Esophagus squamous epithelium (tissue), 4 donors: ENCODE data around the gene UBC.

Experiments
- CTCF ChIP-seq, 6 experiments: fragments of 450-650 bp in 4 of 6; fragments of 200-600 bp in 2 of 6; sonication (generic) in 2 of 6; IDR thresholded peaks; one replicate each; pipeline ENCODE4 v1.5.1; 2016 to 2019; ENCODE audit warnings: antibody characterized with exemption in 6 of 6, mild to moderate bottlenecking in 4 of 6, moderate library complexity in 4 of 6
- POLR2A ChIP-seq, 4 donors: fragments of 450-650 bp; IDR thresholded peaks; one replicate each; pipeline ENCODE4 v1.6.1; 2017; ENCODE audit warnings: antibody characterized with exemption in 4 of 4, mild to moderate bottlenecking in 4 of 4, moderate library complexity in 3 of 4

GRCh38 chr12:124938108-124938507, 23.7 kb upstream of the UBC start:
- TF ChIP-seq CTCF (IDR thresholded peaks at IDR 0.05), result no peak
- no peak for TF ChIP-seq POLR2A (IDR thresholded peaks at IDR 0.05)
